HG03064 (cell line): ENCODE results near the gene NACC2.

ENCODE experiments used
- ATAC-seq: cut with Tn5 transposase; IDR thresholded peaks from one replicate; pipeline ENCODE4 v1.9.1; 2021; ENCODE audit warnings: low read depth; ENCODE audit not compliant: unreplicated experiment

The NACC2 gene

DNA sequence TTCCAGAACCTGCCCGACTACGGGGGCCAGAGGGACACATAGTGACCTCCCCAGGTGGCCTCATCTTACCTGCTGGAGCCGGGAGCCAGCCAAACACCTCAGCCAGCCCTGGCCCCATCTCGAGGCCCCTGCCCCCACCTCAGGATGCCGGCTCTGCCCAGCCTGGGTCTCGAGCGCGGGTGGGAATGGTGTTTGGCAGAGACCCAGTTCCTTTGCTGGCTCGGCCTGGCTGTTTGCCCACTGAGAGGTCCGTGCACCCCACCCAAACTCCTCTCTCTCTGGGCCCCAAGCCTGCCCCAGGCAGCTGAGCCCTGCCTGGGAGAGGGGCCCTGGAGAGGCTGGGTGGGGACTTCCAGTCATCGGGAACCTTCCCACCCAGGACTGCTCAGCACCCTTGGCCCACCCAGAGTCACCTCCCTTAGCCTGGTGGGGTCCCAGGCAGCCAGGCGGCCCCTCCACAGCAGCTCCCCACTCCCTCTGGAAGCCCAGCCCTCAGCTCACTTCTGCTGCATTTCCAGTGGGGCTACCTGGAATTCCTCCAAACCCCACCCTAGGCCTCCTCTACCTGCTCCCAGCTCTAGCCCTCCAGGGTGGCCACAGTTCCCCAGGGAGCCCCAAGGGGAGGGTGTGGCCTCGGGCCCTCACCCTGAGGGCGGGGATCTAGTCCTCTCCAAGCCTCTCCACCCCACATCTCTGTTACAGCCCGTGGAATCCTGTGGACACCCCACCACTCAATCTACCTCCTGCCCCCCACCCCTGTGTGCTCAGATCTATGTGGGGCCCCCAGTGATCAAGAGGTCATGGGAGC is 91.5 kb downstream of the NACC2 start:
- ATAC-seq: no peak

DNA sequence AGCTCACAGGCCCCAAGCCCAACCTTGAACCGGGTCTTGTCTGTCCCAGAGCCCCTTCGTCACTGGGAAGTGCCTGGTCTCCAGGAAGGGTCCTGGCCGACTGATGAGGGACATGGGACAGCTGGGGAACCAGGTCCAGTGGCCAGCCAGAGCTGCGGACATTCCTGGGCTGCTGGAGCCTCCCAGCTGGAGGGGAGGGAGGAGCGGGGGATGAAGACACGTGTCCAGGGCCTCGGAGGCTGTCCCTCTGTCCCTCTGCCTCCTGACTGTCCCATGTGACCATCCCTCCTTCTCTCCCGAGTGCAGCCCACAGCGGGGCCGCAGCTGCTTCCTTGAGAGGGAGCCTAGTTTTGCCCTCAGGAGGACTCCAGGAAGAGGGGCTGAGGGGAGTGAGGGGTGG is 92.2 kb downstream of the NACC2 start:
- no peak for ATAC-seq

DNA sequence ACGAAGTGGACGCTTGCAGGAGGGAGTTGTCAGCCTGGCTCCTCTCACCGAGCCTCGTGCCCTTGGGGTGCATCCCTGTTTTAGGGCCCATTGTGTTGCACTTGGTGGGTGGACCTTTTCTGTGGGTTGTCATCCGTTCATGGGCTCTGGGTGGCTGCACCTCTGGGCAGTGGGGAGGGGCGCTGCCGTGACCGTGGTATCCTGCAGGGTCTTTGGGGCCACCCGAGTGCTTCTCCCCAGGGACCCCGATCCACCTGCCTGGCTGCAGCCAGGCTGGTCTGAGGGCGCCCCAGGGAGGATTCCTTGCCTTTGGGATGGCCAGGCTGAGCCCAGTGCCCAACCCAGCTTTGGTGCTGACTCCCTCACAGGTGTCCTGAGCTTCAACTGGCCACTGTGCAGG is 92.9 kb downstream of the NACC2 start:
- no peak for ATAC-seq

DNA sequence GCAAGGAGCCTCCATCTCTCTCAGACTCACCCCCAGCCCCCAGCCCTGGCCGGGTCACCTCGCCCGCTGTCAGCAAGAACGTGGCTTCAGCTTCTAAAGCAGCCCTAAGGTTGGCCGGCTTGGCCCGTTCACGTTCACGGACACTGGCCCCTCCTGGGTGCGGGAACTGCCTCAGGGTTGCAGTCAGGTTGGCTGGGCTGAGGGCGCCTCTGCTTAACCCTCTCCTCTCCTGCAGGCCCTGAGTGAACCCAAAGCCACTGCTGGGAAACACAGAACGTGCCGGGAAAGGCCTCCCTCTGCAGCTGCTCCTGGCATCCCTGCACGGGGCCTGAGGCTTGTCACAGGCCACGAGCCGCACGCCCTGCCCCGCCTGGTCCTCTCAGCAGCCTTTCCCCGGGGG is 93.9 kb downstream of the NACC2 start:
- ATAC-seq: no peak

DNA sequence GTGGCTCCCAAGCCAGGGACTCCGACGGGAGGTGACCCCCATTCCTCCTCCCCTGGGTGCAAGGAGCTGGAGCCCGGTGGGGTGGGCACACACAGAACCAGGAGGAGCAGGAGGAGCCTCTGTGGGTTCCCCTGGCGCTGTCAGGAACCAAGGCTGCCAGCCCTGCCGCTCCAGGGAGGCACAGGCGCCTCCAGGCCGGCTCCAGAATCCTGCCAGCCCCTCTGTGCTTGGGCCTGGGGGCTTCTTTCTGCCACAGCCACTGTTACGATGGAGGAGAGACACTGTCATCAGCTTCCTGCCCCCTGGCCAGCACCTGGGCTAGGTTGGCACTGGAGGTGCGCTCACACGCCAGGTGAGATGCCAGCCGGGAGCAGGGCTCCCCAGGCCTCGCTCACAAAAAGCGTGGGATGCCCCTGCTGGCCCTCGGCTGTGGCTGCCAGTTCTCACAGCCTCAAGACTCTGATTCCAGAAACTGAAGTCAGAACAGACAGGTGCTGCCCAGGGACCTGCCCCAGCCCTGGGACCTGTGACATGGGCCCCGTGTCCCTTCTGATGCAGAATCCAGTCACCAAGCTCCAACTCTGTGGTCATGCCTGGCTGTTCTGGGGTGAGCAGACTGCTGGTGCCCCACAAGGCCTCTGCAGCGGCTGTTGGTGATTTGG is 96.5 kb downstream of the NACC2 start:
- no peak for ATAC-seq

DNA sequence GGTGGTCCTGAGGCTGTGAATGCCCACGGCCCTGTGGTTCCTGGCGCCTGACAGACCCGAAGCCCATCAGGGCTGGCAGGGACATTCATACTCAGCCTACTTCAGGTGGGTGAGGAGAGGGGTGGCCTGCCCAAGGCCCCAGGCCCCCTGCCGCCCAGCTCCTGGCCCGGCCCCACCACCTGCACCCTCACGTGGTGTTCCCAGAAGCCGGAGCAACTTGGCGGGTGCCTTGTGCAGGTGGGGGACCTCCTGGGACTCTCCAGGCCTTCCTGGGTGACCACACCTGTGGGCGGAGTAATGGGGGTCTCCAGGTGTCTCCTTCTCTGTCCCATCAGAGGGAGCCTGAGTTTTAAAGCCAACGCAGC is 97.1 kb downstream of the NACC2 start:
- ATAC-seq: no peak

DNA sequence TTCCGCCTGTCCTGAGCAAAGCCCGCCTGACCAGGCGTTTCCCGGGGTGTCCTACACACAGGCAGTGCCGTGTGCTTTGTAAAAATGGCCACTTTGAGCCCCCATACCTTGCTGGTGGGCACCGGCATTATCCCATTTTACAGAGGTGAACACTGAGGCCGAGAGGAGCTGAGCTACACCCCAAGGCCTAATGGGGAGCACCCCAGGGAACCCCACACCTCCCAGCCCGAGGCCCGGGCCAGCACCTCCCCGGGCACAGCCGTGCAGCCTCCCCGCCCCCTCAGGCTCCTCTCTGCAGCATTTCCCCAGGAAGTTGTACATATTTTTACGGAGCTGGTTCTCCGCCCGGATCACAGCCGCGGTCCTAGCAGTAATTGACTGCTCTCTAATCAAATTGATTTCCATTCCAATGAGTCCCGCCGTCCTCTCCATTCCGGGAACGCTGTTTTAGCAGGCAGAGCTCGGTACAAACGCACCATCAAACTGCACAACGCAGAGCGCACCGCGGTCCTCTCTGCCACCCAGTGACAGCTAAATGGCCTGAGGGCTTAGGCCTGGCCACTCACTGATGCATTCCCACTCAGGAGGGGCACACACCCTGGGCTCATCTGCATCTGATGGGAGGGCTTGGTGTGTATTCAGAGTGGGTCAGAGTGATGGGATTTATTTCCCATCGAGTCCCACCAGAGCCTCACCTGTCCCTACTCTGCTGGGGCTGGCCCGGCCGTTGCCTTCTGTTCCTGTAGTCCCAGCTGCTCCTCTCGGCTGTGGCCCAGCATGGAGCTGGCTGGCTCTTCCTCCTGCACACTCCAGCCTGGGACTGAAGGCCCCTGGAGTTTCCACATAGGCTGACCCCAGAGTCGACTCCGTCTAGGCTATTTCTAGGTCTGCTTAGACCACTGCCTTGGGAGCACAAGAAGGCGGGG is 97.7 kb downstream of the NACC2 start:
- ATAC-seq: no peak

DNA sequence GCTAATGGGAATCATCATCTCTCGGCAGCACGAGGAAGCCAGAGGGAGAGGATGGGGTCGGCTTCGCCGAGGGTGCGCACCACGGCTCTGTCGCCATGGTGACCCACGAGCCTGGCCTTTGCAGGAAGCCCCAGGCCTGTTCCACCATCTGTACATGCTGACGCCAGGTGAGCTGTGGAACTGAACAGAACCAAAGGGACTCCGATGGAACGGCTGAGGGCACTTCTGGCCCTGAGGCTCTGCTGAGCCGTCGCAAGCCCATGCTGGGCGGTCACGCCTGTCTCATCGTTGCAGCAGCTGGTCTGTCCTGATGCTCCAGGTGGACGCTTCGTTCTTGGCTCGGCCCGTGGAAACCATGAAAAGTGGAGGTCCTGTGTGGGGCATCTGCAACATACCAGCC is 99.3 kb downstream of the NACC2 start:
- ATAC-seq: no peak

DNA sequence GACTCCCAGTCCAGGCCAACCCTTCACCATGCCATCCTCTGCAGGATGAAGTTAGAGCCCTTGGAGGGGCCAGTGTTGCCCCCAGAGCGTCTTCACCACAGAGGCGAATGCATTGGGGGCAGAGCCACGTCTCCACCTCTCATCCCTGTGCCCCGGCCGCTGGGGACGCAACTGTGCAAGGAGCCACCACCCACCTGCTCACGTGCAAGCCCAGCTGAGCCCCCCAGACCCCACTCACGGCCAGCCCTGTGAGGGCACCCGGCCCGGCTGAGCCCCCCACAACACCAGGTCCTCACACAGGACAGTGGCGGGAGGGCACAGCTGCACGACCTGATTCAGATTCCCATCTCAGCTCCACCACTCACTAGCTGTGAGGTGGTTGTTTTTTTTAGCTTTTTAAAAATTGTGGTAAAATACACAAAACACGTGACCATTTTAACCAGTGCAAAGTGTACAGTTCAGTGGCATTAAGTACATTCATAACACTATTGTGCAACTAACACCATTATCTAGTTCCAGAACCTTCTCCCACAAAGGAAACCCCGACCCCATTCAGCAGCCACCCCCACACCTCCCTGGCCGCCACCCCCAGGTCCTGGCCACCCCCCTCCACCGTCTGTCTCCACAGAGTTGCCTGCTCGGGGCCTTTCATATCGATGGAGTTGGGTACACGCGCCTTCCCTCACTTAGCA is 100.4 kb downstream of the NACC2 start:
- no peak for ATAC-seq

DNA sequence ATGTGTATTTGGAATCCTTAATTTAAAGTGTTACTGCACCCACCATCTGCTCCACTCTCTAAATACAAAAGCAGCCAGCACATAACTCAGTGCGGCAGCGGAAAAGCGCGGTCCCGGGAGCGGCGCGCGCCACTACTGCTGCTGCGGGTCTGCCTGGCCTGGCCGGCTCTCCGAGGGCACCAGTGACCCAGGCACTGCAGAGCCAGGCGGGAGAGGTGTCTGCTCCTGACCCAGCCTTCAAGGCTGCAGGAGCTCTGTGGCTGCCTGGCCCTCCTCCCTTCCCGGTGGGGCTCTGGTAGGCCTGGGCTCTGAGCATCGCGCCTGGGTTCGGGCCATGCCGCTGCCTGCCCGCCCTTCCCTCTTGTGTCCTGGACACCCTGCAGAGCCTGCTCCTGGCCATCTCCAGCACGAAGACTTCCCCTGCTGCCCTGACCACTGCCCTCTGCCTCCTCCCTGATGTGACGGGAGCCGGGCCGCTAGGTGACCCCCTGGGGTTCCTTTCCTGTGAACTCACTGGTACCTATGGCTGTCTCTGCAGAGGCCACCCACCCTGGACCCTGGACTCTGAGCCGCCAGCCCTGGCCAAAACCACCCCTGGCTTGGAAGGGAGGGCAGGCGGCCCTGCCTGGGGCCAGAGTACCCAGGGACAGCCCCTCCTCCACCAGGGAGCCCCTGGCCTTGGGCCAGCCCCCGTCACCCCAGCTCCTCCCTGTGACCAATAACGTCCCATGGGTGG is 101.2 kb downstream of the NACC2 start:
- no peak for ATAC-seq

DNA sequence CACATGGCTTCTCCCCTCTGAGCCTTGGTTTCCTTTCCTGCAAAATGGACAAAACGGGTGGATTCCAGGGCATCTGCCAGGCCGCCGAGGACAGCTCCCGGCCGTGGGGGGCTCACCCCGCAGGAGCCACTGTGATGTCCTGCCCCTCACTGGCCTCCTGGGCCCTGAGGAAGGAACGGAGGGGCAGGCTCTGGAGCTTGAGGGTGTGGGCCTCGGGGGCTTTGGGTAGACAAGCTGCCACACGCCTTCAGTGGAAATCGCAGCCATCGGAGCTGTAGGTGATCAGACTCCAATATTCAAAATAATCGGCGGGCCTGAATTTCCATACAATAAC is 101.7 kb downstream of the NACC2 start:
- no peak for ATAC-seq

DNA sequence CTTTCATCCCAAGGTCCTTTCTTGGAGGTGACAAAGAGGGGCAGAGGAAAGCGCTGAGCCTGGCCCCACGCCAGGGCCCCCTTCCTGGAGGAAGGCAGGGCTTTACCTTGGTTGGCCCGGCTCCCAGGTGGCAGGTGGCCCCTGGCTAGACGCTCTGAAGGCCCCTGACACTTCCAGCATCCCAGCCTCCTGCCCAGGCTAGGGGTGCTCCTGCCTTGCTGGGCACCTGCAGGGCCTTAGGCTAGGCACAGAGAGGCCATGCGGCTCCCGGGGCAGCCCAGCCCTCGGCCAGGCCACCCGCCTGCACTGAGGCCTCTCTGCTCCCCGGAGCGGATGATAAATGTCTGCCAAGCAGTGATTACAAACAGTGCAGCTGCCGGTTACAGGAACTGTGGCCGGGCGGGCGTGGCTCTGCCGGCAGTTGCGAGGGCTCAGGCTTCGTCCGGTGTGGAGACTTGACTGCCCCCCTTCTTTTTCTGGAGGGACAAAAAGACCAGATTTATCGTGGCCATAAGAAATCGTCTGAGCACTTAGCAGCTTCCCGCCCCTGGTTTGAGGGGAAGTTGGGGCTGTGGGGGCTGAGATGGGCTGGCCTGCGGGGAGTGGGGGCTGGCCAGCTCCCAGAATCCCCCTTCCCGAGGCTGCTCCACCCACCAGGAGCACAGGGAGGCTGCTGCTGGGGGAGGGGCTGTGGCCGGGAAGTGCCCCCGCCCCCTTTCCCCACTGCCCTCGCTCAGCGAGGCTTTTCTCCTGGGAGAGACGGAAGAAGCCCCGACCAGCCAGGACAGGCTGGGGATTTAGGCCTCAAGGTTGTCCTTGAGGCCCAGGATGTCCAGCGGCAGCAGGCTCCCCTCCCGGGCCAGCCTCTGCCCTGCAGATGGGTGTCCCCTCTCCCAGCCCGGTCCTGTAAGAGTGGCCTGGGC is 102.3 kb downstream of the NACC2 start:
- no peak for ATAC-seq

DNA sequence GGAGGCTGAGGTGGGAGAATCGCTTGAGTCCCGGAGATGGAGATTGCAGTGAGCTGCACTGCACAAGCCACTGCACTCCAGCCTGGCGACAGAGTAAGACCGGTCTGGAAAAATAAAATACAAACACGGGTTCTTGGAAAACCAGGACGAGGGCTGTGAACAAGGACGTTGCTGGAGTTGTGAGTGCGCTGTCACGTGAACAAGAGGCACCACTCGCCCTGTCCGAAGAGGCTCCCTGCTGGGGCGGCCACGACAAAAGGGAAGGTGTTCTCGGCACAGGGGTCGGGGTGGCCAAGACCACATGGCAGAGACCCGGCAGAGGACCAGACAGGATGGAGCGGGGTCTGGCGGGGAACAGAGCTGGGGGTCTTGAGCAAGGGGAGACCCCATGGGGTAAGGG is 103.3 kb downstream of the NACC2 start:
- no peak for ATAC-seq

DNA sequence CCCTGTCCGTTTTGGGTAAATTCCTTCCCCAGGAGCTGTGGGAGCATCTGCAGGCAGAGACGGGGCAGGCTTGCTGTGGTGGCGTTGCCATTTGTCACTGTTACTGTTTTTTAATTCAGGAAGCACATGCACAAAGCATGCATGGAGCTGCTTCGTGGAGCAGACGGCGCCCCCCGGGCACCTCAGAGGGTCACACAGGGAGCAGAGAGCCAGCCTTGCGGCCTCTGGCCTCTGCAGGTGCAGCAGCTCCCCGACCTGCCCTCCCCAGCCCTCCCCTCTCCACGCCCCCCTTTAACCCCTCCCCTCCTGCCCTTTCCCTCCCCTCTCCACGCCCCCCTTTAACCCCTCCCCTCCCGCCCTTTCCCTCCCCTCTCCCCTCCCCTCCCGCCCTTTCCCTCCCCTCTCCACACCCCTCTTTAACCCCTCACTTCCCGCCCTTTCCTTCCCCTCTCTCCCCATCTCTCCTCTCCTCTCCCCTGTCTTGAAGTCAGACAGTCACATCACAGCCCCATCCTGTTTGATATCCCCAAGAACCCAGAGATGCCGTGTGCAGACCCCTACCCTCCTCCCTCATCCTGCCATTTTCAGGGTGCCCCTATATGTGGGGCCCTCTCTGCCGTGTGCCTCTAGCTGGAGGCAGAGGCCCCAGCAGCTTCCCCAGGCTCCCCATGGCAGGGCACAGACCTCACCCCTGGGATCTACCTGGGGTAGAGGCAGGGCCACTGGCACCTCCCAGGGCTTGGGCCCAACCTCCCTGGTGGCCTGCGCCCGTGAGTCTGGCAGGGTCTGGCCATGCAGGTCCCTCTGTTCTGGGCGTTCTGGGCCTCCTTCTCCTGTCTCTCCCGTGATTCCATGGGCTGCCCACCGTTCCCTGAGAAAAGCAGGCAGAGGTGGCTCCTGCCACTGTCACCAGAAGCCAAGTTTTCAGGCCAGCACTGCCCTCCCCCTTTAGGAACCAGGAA is 104.3 kb downstream of the NACC2 start:
- no peak for ATAC-seq

DNA sequence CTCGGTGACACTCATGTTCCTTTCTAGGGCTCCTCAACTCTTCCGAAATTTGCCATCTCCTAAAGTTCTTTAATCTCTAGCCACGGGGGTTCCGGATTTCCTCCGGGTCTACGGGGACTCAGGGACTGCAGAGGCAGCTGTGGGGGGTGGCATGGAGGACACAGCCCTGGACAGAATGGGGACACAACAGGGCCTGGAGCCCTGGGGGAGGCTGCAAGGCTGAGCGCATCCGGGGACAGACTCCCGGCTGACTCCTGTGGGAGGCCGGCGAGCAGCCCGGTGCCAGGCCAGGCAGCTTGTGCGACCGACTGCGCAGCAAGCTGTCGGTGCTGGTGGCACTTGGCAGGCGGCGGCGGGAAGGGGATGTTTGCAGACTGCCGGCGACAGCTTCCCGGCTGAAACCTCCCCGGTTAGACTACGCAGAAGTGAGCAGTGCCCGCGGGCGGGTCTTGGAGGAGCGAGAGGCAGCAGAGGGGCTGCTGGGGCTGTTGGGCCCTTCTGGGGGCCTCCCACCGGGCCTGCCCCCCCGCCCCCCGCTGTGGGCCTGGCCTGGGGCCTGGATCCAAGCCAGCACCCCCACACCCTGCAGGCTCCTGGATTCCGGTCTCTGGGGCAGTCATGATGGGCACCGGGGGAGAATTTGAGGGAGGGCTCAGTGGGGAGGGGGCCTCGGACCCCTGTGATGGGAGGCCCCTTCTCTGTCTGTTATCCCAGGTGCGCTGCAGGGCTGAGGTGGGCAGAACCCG is 105.2 kb downstream of the NACC2 start:
- ATAC-seq: no peak

DNA sequence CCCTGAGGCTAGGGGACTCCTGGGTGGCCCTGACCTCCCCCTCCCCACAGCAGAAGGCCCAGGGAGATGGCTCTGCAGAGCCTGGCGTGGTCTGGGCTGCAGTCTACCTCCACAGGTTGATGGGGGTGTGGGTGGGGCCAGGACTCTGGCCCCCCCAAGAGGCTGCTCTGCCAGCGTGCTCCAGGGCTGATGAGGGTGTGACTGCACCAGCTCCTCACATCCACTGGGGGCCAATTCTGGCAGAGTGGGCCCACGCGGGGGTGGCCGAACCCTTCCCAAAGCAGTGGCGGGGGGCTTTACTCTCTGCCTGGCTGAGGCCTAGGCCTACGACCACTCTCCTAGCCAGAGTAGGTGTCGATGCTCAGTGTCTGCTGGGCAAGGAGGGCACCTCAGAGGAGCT is 105.9 kb downstream of the NACC2 start:
- no peak for ATAC-seq

DNA sequence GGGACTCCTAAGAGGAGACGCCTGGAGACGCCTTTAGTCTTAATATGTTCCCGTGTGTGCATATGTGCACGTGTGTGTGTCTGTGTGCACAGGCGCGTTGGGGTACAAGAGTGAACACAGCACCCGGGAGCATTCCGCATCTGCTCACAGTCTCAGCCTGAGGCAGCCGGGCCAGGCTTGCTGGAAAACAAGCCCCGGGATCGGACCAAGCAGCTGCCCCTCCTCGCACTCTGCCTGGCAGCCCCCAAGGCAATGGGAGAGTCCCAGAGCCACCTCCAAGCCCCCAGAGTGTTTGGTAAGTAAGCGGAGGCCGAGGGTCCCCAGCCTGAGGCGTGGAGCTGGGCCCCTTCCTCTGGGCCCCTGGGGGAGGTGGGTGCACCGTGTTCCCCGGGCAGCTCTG is 106.6 kb downstream of the NACC2 start:
- no peak for ATAC-seq
